HCT116 (cell line): ENCODE data around the gene RAB8B. TPM values are rescaled to one million over a fixed set of nuclear protein-coding genes. Genes with fewer than 3 reads are reported as not detected.

Experiments used
- ATAC-seq: fragments of 200-7000 bp; cut with Tn5 transposase; 2 replicates; pipeline ENCODE4 v1.9.1; 2020; ENCODE audit warnings: mild to moderate bottlenecking, moderate library complexity
- BruUV-seq: library from RNA; stranded (reverse); fragments of 400-500 nt; replicated peaks from 2 replicates; lab custom pipeline; 2021; lab: Mats Ljungman, UMichigan
- CTCF ChIA-PET: fragments of 300-600 bp; sonication (Branson Sonifier 250); formaldehyde crosslinking; loops from one replicate; lab custom pipeline; 2021; ENCODE audit warnings: antibody characterized with exemption; lab: Charles Lee
- POLR2A ChIA-PET: fragments of 300-600, 350-600 bp; sonication (Branson Sonifier 250); formaldehyde crosslinking; loops from one replicate; lab custom pipeline; 2021; ENCODE audit warnings: antibody characterized with exemption; lab: Charles Lee
- RAD21 ChIA-PET, 2 experiments: fragments of 300-600 bp; sonication (Branson Sonifier 250); formaldehyde crosslinking; loops; one replicate each; lab custom pipeline; 2023; ENCODE audit warnings: low total read pairs in 2 of 2; ENCODE audit not compliant: uncharacterized antibody in 2 of 2, unreplicated experiment in 2 of 2, low non-redundant PET in 1 of 2; lab: Charles Lee
- DNase-seq: peaks from one replicate; pipeline ENCODE4 v3.0.0-alpha.2; 2010; ENCODE audit warnings: low read depth, low spot score
- H2AFZ ChIP-seq: fragments of 200-600 bp; shearing (Covaris generic), sonication (generic); 2 replicates; pipeline ENCODE4 v1.6.1; 2017; ENCODE audit warnings: low read depth, mixed run types, mixed read lengths, antibody characterized with exemption, low read length; ENCODE audit not compliant: poor library complexity, severe bottlenecking
- H3K27ac ChIP-seq: 2 replicates; pipeline ENCODE4 v1.5.1; 2012; ENCODE audit warnings: low read depth, low read length
- H3K27me3 ChIP-seq: fragments of 200-600 bp; sonication (generic); 2 replicates; pipeline ENCODE4 v1.6.1; 2016; ENCODE audit warnings: mixed run types, low read length, mixed read lengths; ENCODE audit not compliant: insufficient read depth
- H3K36me3 ChIP-seq, 2 experiments: fragments of 200-500 bp in 1 of 2; fragments of 200-600 bp in 1 of 2; sonication (Bioruptor generic) in 1 of 2; sonication (generic) in 1 of 2; 2 replicates each; pipeline versions ENCODE4 v1.5.1 to v1.6.1; 2014 to 2016; ENCODE audit warnings: low read length in 2 of 2, inconsistent platforms in 1 of 2, mixed read lengths in 1 of 2, mixed run types in 1 of 2; ENCODE audit not compliant: insufficient read depth in 2 of 2, control insufficient read depth in 1 of 2
- H3K4me1 ChIP-seq, 2 experiments: fragments of 200-600 bp in 1 of 2; sonication (generic) in 1 of 2; 2 replicates each; pipeline versions ENCODE4 v1.5.1 to v1.6.1; 2012 to 2017; ENCODE audit warnings: low read length in 2 of 2, inconsistent platforms in 1 of 2, mild to moderate bottlenecking in 1 of 2, mixed read lengths in 1 of 2, mixed run types in 1 of 2, moderate library complexity in 1 of 2; ENCODE audit not compliant: insufficient read depth in 2 of 2, control insufficient read depth in 1 of 2
- H3K4me2 ChIP-seq: fragments of 200-600 bp; sonication (generic); 2 replicates; pipeline ENCODE4 v1.6.1; 2017; ENCODE audit warnings: mixed run types, low read length, mixed read lengths
- H3K4me3 ChIP-seq, 2 experiments: fragments of 200-600 bp in 1 of 2; sonication (generic) in 1 of 2; replicated peaks in 1 of 2; 2 replicates each; pipeline ENCODE4 v1.5.1; 2011 to 2016; ENCODE audit warnings: low read length in 2 of 2, control low read depth in 1 of 2, low read depth in 1 of 2, mild to moderate bottlenecking in 1 of 2, mixed read lengths in 1 of 2, mixed run types in 1 of 2
- H3K79me2 ChIP-seq: fragments of 200-600 bp; sonication (generic); 2 replicates; pipeline ENCODE4 v1.6.1; 2017; ENCODE audit warnings: mild to moderate bottlenecking, mixed run types, low read length, moderate library complexity, mixed read lengths; ENCODE audit not compliant: insufficient read depth
- H3K9ac ChIP-seq: fragments of 200-600 bp; sonication (generic); 2 replicates; pipeline ENCODE4 v1.6.1; 2016; ENCODE audit warnings: low read length, mixed read lengths
- H3K9me2 ChIP-seq: fragments of 200-600 bp; sonication (generic), shearing (Covaris generic); 2 replicates; pipeline ENCODE4 v1.6.1; 2017; ENCODE audit warnings: mixed run types, mild to moderate bottlenecking, moderate library complexity; ENCODE audit not compliant: insufficient read depth
- H3K9me3 ChIP-seq, 2 experiments: fragments of 200-500 bp in 1 of 2; fragments of 200-600 bp in 1 of 2; sonication (Bioruptor generic) in 1 of 2; sonication (generic) in 1 of 2; 2 replicates each; pipeline ENCODE4 v1.6.1; 2014 to 2017; ENCODE audit warnings: low read length in 2 of 2, mixed read lengths in 2 of 2, inconsistent platforms in 1 of 2, low read depth in 1 of 2, mild to moderate bottlenecking in 1 of 2, mixed run types in 1 of 2, moderate library complexity in 1 of 2; ENCODE audit not compliant: control insufficient read depth in 1 of 2, insufficient read depth in 1 of 2
- H4K20me1 ChIP-seq: fragments of 200-600 bp; sonication (generic), shearing (Covaris generic); 2 replicates; pipeline ENCODE4 v1.6.1; 2017; ENCODE audit warnings: mixed run types, mild to moderate bottlenecking, moderate library complexity; ENCODE audit not compliant: insufficient read depth
- EGR1 ChIP-seq: IDR thresholded peaks from 2 replicates; pipeline ENCODE4 v1.6.1; 2012; ENCODE audit warnings: low read depth
- FOSL1 ChIP-seq: IDR thresholded peaks from 2 replicates; pipeline ENCODE4 v1.6.1; 2012; ENCODE audit warnings: low read depth
- JUND ChIP-seq: IDR thresholded peaks from 2 replicates; pipeline ENCODE4 v1.6.1; 2012
- RAD21 ChIP-seq: IDR thresholded peaks from 2 replicates; pipeline ENCODE4 v1.6.1; 2012; ENCODE audit warnings: low read depth, mild to moderate bottlenecking
- SIN3A ChIP-seq: IDR thresholded peaks from 2 replicates; pipeline ENCODE4 v1.6.1; 2012; ENCODE audit warnings: low read depth
- TCF7L2 ChIP-seq: IDR thresholded peaks from 2 replicates; pipeline ENCODE4 v1.7.0; 2011; ENCODE audit warnings: borderline replicate concordance, inconsistent platforms; ENCODE audit not compliant: insufficient read depth, insufficient read length; ENCODE audit errors: extremely low read depth
- YY1 ChIP-seq: IDR thresholded peaks from 2 replicates; pipeline ENCODE4 v1.6.1; 2011; ENCODE audit warnings: low read length, low read depth, moderate library complexity, mild to moderate bottlenecking; ENCODE audit not compliant: insufficient replicate concordance; ENCODE audit errors: extremely low read depth
- ZNF274 ChIP-seq: fragments of 200-500 bp; sonication (Bioruptor generic); IDR thresholded peaks from 2 replicates; pipeline ENCODE4 v1.6.1; 2014; ENCODE audit warnings: mild to moderate bottlenecking, low read depth, low read length, inconsistent platforms
- intact Hi-C: fragments of 100-400 bp; cut with micrococcal nuclease; formaldehyde crosslinking; loops from 2 replicates; pipeline ENCODE4 v1.10.0; 2022
- total RNA-seq: library from RNA; stranded (reverse); gene quantifications from one replicate; pipeline ENCODE4 v1.2.1, GENCODE V29; 2021; ENCODE audit not compliant: unreplicated experiment

RAB8B gene
- total RNA-seq, 1 experiment from 2014 or later: 19.4 TPM

DNA sequence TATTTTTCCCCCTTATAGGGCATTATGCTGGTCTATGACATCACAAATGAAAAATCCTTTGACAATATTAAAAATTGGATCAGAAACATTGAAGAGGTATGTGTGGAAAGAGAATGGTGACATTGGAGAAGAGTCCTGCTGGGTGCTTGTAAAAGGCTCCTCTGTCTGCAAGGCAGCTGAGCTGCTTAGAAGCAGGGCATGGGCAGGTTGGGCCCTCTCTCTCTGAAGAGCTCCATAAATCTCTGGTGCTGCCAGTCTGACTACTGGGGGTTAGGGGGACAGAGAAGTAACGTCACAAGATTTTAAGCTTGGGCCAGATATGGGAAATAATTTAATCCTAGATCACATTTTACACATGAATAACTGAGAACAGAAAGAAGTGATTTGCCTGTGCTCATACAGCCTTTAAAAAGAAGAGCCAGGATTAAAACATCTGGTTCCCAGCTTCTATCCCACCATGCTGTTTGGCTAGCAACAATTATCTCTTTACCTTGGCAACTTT lies 66.1 kb downstream of the RAB8B start:
- TF ChIP-seq FOSL1 (no peak), RAD21 (no peak), EGR1 (no peak), TCF7L2 (no peak)
- RAD21 ChIA-PET: no interaction called here
- Histone ChIP-seq H3K9ac (no peak overlapping the region), H3K4me3 (no peak overlapping the region), H3K9me2 (no peaks in the 10 kb centered on the region), H3K36me3 (no peaks in the 10 kb centered on the region), H3K27me3 (no peaks in the 10 kb centered on the region), H3K4me2 (no peak overlapping the region), H3K9me3 (no peaks in the 10 kb centered on the region), H3K4me1 (peaks cover 13 to 17% of the 10 kb centered on the region in 2 experiments), H4K20me1 (no peaks in the 10 kb centered on the region), H3K79me2 (no peaks in the 10 kb centered on the region), H3K27ac (no peak overlapping the region), H2AFZ (no peak overlapping the region)
- no peak for ATAC-seq
- POLR2A ChIA-PET: no interaction called here
- intact Hi-C loops: no loop called here
- no peak for DNase-seq
- CTCF ChIA-PET: no interaction called here
- no TSS peak for BruUV-seq

DNA sequence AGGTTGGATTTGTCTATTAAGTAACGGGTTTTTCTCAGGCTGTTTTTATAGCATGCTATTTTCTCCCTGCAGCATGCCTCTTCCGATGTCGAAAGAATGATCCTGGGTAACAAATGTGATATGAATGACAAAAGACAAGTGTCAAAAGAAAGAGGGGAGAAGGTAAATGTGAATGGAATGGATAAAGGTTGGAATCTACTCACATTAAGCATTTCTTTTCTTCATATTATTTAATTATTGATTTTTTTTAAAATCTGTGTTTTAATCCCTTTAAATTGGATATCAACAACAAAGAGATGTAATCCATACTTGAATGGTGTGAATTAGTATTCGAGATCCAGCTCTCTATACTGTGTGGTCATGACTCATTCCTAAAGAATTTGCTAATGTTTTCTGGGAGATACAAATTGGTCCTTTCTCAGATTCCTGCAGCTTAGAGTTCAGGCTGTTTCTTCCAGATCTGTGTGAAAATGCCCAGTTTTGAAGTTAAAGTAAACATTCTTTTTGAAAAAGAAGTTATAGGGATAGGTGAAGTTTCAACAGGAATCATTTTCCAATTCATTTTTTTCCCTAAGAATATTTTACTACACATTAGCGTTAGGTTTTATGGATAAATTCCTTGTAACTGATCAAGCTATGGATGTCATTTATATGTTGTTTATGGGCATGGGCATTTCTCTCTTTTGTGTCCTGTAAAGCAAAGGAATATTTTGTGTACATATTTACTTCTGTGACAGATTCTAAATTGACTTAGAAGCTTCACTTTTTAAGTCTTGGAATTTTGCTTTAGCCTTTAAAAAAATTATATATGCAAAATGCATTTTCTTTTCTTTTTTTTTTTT lies 67.2 kb downstream of the RAB8B start:
- no peak overlapping the region for H3K27ac ChIP-seq
- peak; percentile 33; the same call in 1 of the 2 replicates for TF ChIP-seq JUND
- no peak for TF ChIP-seq SIN3A
- no peak for TF ChIP-seq ZNF274
- TF ChIP-seq FOSL1: peak; percentile 28; the same call in 1 of the 2 replicates
- TF ChIP-seq YY1: no peak
- no peaks in the 10 kb centered on the region for H3K9me2 ChIP-seq
- no peaks in the 10 kb centered on the region for H3K27me3 ChIP-seq
- H3K36me3 ChIP-seq: no peaks in the 10 kb centered on the region
- no peak overlapping the region for H3K9ac ChIP-seq
- H3K4me2 ChIP-seq: peak overlapping the region; percentile 38; the same call in 1 of the 2 replicates
- ChIA-PET CTCF (no interaction called here), RAD21 (no interaction called here), POLR2A (no interaction called here)
- no peak overlapping the region for H3K4me3 ChIP-seq
- intact Hi-C loops: no loop called here
- no peaks in the 10 kb centered on the region for H3K79me2 ChIP-seq
- no peaks in the 10 kb centered on the region for H4K20me1 ChIP-seq
- no peak for DNase-seq
- peak; percentile 79 for ATAC-seq
- H3K4me1 ChIP-seq: peaks cover 13 to 17% of the 10 kb centered on the region in 2 experiments
- H2AFZ ChIP-seq: no peak overlapping the region
- no peaks in the 10 kb centered on the region for H3K9me3 ChIP-seq
- BruUV-seq: no TSS peak
